ENCODE measurements around the gene PFKFB3.
"Not testable (repeated sequence)": the region's sequence is repeated elsewhere in the genome, so short reads cannot be mapped to it uniquely, and the experiment has no call there.

The PFKFB3 gene

GRCh38 chr10:6162589-6163356 is 40.0 kb upstream of the PFKFB3 start:
- DNase-seq = peak; percentile 78
- no CpG with 5 or more reads among the region's 12 CpGs for WGBS (ENCODE audit: extremely low coverage, insufficient coverage, low lambda C conversion rate)
- no peak overlapping the region for H2AK5ac ChIP-seq (ENCODE audit: low read length)
- H3K27me3 ChIP-seq (ENCODE audit: insufficient read depth, low read length, poor library complexity) = no peaks in the 10 kb centered on the region
- no peak overlapping the region for H3K23ac ChIP-seq (ENCODE audit: low read length)
- peaks cover 1% of the 10 kb centered on the region for H3K4me1 ChIP-seq (ENCODE audit: control insufficient read depth, low read depth, low read length)
- peak overlapping the region; percentile 22 for H3K9ac ChIP-seq (ENCODE audit: low read length)
- H2BK5ac ChIP-seq (ENCODE audit: low read length) = no peak overlapping the region
- H3K56ac ChIP-seq (ENCODE audit: low read length) = no peak overlapping the region
- H4K5ac ChIP-seq (ENCODE audit: low read length) = no peak overlapping the region
- H3K27ac ChIP-seq (ENCODE audit: low read depth, low read length) = no peak overlapping the region
- no peak overlapping the region for H2BK120ac ChIP-seq (ENCODE audit: low read depth, low read length)
- H3K18ac ChIP-seq (ENCODE audit: low read length) = no peak overlapping the region
- H3K36me3 ChIP-seq (ENCODE audit: control insufficient read depth, insufficient read depth, low read length) = no peaks in the 10 kb centered on the region
- H4K8ac ChIP-seq (ENCODE audit: low read depth, low read length) = no peak overlapping the region
- no peak overlapping the region for H3K4ac ChIP-seq (ENCODE audit: low read depth, low read length)
- H3K4me2 ChIP-seq (ENCODE audit: low read length) = no peak overlapping the region
- peaks cover 11% of the 10 kb centered on the region for H3K79me1 ChIP-seq (ENCODE audit: low read length)
- no peak overlapping the region for H2BK15ac ChIP-seq (replicated peaks; ENCODE audit: low read depth)
- H3K79me2 ChIP-seq (ENCODE audit: control insufficient read depth, insufficient read depth, low read length) = peaks cover 10% of the 10 kb centered on the region
- H3K4me3 ChIP-seq (ENCODE audit: low read length) = no peak overlapping the region

- peak; percentile 87 for DNase-seq
- peaks cover 13% of the 10 kb centered on the region for H3K79me2 ChIP-seq (ENCODE audit: control insufficient read depth, insufficient read depth, low read length)
- no peak overlapping the region for H2BK5ac ChIP-seq (ENCODE audit: low read length)
- H3K18ac ChIP-seq (ENCODE audit: low read length) = peak overlapping the region; percentile 96
- H3K4me1 ChIP-seq (ENCODE audit: control insufficient read depth, low read depth, low read length) = peaks cover 1% of the 10 kb centered on the region
- no CpG with 5 or more reads among the region's 91 CpGs for WGBS (ENCODE audit: extremely low coverage, insufficient coverage, low lambda C conversion rate)
- peak overlapping the region; percentile 93 for H4K8ac ChIP-seq (ENCODE audit: low read depth, low read length)
- no peak overlapping the region for H4K5ac ChIP-seq (ENCODE audit: low read length)
- H3K56ac ChIP-seq (ENCODE audit: low read length) = peak overlapping the region; percentile 75
- H3K79me1 ChIP-seq (ENCODE audit: low read length) = peaks cover 19% of the 10 kb centered on the region
- H3K4me3 ChIP-seq (ENCODE audit: low read length) = peak overlapping the region; percentile 61
- H3K36me3 ChIP-seq (ENCODE audit: control insufficient read depth, insufficient read depth, low read length) = no peaks in the 10 kb centered on the region
- H3K27ac ChIP-seq (ENCODE audit: low read depth, low read length) = peak overlapping the region; percentile 58
- H3K27me3 ChIP-seq (ENCODE audit: insufficient read depth, low read length, poor library complexity) = no peaks in the 10 kb centered on the region
- peak overlapping the region; percentile 38 for H3K4me2 ChIP-seq (ENCODE audit: low read length)
- peak overlapping the region; percentile 80 for H3K9ac ChIP-seq (ENCODE audit: low read length)
- no peak overlapping the region for H3K23ac ChIP-seq (ENCODE audit: low read length)
- peak overlapping the region; percentile 93 for H3K4ac ChIP-seq (ENCODE audit: low read depth, low read length)
- peak overlapping the region; percentile 29 for H2BK120ac ChIP-seq (ENCODE audit: low read depth, low read length)
- H2AK5ac ChIP-seq (ENCODE audit: low read length) = no peak overlapping the region
- H2BK15ac ChIP-seq (replicated peaks; ENCODE audit: low read depth) = no peak overlapping the region
Measured at GRCh38 chr10:6163364-6164270, 39.1 kb upstream of the PFKFB3 start.

GRCh38 chr10:6164271-6165095 is 38.2 kb upstream of the PFKFB3 start:
- H3K4me2 ChIP-seq (ENCODE audit: low read length) = peak overlapping the region; percentile 38
- H3K56ac ChIP-seq (ENCODE audit: low read length) = peak overlapping the region; percentile 75
- H3K79me2 ChIP-seq (ENCODE audit: control insufficient read depth, insufficient read depth, low read length) = peaks cover 13% of the 10 kb centered on the region
- peak overlapping the region; percentile 29 for H2BK120ac ChIP-seq (ENCODE audit: low read depth, low read length)
- DNase-seq = peak; percentile 76
- H2BK15ac ChIP-seq (replicated peaks; ENCODE audit: low read depth) = no peak overlapping the region
- H3K27me3 ChIP-seq (ENCODE audit: insufficient read depth, low read length, poor library complexity) = no peaks in the 10 kb centered on the region
- no peak overlapping the region for H4K5ac ChIP-seq (ENCODE audit: low read length)
- no peak overlapping the region for H2AK5ac ChIP-seq (ENCODE audit: low read length)
- H3K36me3 ChIP-seq (ENCODE audit: control insufficient read depth, insufficient read depth, low read length) = no peaks in the 10 kb centered on the region
- peak overlapping the region; percentile 96 for H3K18ac ChIP-seq (ENCODE audit: low read length)
- H2BK5ac ChIP-seq (ENCODE audit: low read length) = no peak overlapping the region
- peak overlapping the region; percentile 93 for H4K8ac ChIP-seq (ENCODE audit: low read depth, low read length)
- H3K4me1 ChIP-seq (ENCODE audit: control insufficient read depth, low read depth, low read length) = peaks cover 1% of the 10 kb centered on the region
- H3K4ac ChIP-seq (ENCODE audit: low read depth, low read length) = peak overlapping the region; percentile 93
- H3K4me3 ChIP-seq (ENCODE audit: low read length) = peak overlapping the region; percentile 61
- no CpG with 5 or more reads among the region's 16 CpGs for WGBS (ENCODE audit: extremely low coverage, insufficient coverage, low lambda C conversion rate)
- peak overlapping the region; percentile 58 for H3K27ac ChIP-seq (ENCODE audit: low read depth, low read length)
- peaks cover 21% of the 10 kb centered on the region for H3K79me1 ChIP-seq (ENCODE audit: low read length)
- H3K23ac ChIP-seq (ENCODE audit: low read length) = no peak overlapping the region
- peak overlapping the region; percentile 80 for H3K9ac ChIP-seq (ENCODE audit: low read length)

- Histone ChIP-seq H3K4me3 (ENCODE audit: low read length) (no peak overlapping the region), H3K4me2 (ENCODE audit: low read length) (no peak overlapping the region), H3K36me3 (ENCODE audit: control insufficient read depth, insufficient read depth, low read length) (no peaks in the 10 kb centered on the region), H3K27me3 (ENCODE audit: insufficient read depth, low read length, poor library complexity) (no peaks in the 10 kb centered on the region), H3K9ac (ENCODE audit: low read length) (no peak overlapping the region), H2BK120ac (ENCODE audit: low read depth, low read length) (no peak overlapping the region), H3K23ac (ENCODE audit: low read length) (no peak overlapping the region), H2BK5ac (ENCODE audit: low read length) (no peak overlapping the region), H3K4ac (ENCODE audit: low read depth, low read length) (no peak overlapping the region), H3K79me2 (ENCODE audit: control insufficient read depth, insufficient read depth, low read length) (peaks cover 13% of the 10 kb centered on the region), H2BK15ac (replicated peaks; ENCODE audit: low read depth) (no peak overlapping the region), H3K4me1 (ENCODE audit: control insufficient read depth, low read depth, low read length) (peaks cover 1% of the 10 kb centered on the region), H2AK5ac (ENCODE audit: low read length) (no peak overlapping the region), H3K27ac (ENCODE audit: low read depth, low read length) (no peak overlapping the region), H4K5ac (ENCODE audit: low read length) (no peak overlapping the region), H3K18ac (ENCODE audit: low read length) (no peak overlapping the region), H3K56ac (ENCODE audit: low read length) (peak overlapping the region; percentile 42), H4K8ac (ENCODE audit: low read depth, low read length) (no peak overlapping the region), H3K79me1 (ENCODE audit: low read length) (peaks cover 21% of the 10 kb centered on the region)
- WGBS (ENCODE audit: extremely low coverage, insufficient coverage, low lambda C conversion rate) = no CpG with 5 or more reads among the region's 6 CpGs
- DNase-seq = no peak
Measured at GRCh38 chr10:6165221-6165725, 37.5 kb upstream of the PFKFB3 start.

- H2BK5ac ChIP-seq (ENCODE audit: low read length); H3K27ac ChIP-seq (ENCODE audit: low read depth, low read length); H3K56ac ChIP-seq (ENCODE audit: low read length); H3K18ac ChIP-seq (ENCODE audit: low read length); H3K23ac ChIP-seq (ENCODE audit: low read length); H2AK5ac ChIP-seq (ENCODE audit: low read length); H3K9ac ChIP-seq (ENCODE audit: low read length); H3K36me3 ChIP-seq (ENCODE audit: control insufficient read depth, insufficient read depth, low read length); H3K4ac ChIP-seq (ENCODE audit: low read depth, low read length); H3K4me3 ChIP-seq (ENCODE audit: low read length); H4K5ac ChIP-seq (ENCODE audit: low read length); H3K4me1 ChIP-seq (ENCODE audit: control insufficient read depth, low read depth, low read length); H3K27me3 ChIP-seq (ENCODE audit: insufficient read depth, low read length, poor library complexity); DNase-seq; H3K4me2 ChIP-seq (ENCODE audit: low read length); H2BK120ac ChIP-seq (ENCODE audit: low read depth, low read length); H2BK15ac ChIP-seq (replicated peaks; ENCODE audit: low read depth); H4K8ac ChIP-seq (ENCODE audit: low read depth, low read length): not testable (repeated sequence)
- no CpG with 5 or more reads among the region's 15 CpGs for WGBS (ENCODE audit: extremely low coverage, insufficient coverage, low lambda C conversion rate)
- Histone ChIP-seq H3K79me2 (ENCODE audit: control insufficient read depth, insufficient read depth, low read length) (peaks cover 13% of the 10 kb centered on the region), H3K79me1 (ENCODE audit: low read length) (peaks cover 23% of the 10 kb centered on the region)
Measured at GRCh38 chr10:6165933-6166332, 36.8 kb upstream of the PFKFB3 start.

Data from mesendoderm (in vitro differentiated cells).